Smooth muscle cell (in vitro differentiated cells): ENCODE results near the gene CSNK1D. TPM values are rescaled to one million over a fixed set of nuclear protein-coding genes. Genes with fewer than 3 reads are reported as not detected.

ENCODE experiments used
- DNase-seq: peaks from one replicate; lab custom pipeline; 2025; ENCODE audit not compliant: unreplicated experiment; lab: John Stamatoyannopoulos, UW
- H2AFZ ChIP-seq: fragments of 200-600 bp; sonication (generic); 2 replicates; pipeline ENCODE4 v1.6.0; 2016; ENCODE audit warnings: antibody characterized with exemption, low read depth, mild to moderate bottlenecking
- H3F3A ChIP-seq: fragments of 200-600 bp; sonication (generic); 2 replicates; pipeline ENCODE4 v1.6.0; 2017; ENCODE audit warnings: antibody characterized with exemption, low read depth
- H3K27ac ChIP-seq: fragments of 200-600 bp; sonication (generic); 2 replicates; pipeline ENCODE4 v1.5.1; 2016; ENCODE audit warnings: low read depth, mild to moderate bottlenecking
- H3K27me3 ChIP-seq: fragments of 200-600 bp; sonication (generic); 2 replicates; pipeline ENCODE4 v1.6.1; 2016; ENCODE audit warnings: low read depth, mild to moderate bottlenecking
- H3K36me3 ChIP-seq: fragments of 200-600 bp; sonication (generic); 2 replicates; pipeline ENCODE4 v1.5.1; 2016; ENCODE audit warnings: low read depth
- H3K4me1 ChIP-seq: fragments of 200-600 bp; sonication (generic); 2 replicates; pipeline ENCODE4 v1.5.1; 2016; ENCODE audit warnings: low read depth
- H3K4me2 ChIP-seq: fragments of 200-600 bp; sonication (generic); 2 replicates; pipeline ENCODE4 v1.6.0; 2016; ENCODE audit warnings: mild to moderate bottlenecking
- H3K4me3 ChIP-seq: fragments of 200-600 bp; sonication (generic); 2 replicates; pipeline ENCODE4 v1.5.1; 2016; ENCODE audit warnings: mild to moderate bottlenecking
- H3K79me2 ChIP-seq: fragments of 200-600 bp; sonication (generic); 2 replicates; pipeline ENCODE4 v1.6.0; 2016; ENCODE audit warnings: low read depth, mild to moderate bottlenecking
- H3K9ac ChIP-seq: fragments of 200-600 bp; sonication (generic); 2 replicates; pipeline ENCODE4 v1.6.0; 2016; ENCODE audit warnings: low read depth
- H3K9me3 ChIP-seq: fragments of 200-600 bp; sonication (generic); replicated peaks from 2 replicates; pipeline ENCODE4 v1.5.1; 2016; ENCODE audit warnings: low read depth
- H4K20me1 ChIP-seq: fragments of 200-600 bp; sonication (generic); 2 replicates; pipeline ENCODE4 v1.6.0; 2016; ENCODE audit warnings: low read depth
- CTCF ChIP-seq: fragments of 200-600 bp; sonication (generic); IDR thresholded peaks from 2 replicates; pipeline ENCODE4 v1.5.1; 2017; ENCODE audit warnings: borderline replicate concordance, mild to moderate bottlenecking, antibody characterized with exemption; ENCODE audit not compliant: insufficient read depth, poor library complexity, severe bottlenecking
- WGBS: methylation state at CpG from one replicate; pipeline ENCODE4 v1.1.7; 2016; ENCODE audit warnings: low lambda C conversion rate; 5-methylcytosine and 5-hydroxymethylcytosine counted together
- polyA plus RNA-seq: library from polyadenylated mRNA; unstranded; fragments of >200 nt; fragmentation: Nextera tagmentation; extraction: Ambion mirVana; gene quantifications from 2 replicates; pipeline ENCODE4 v1.2.1, GENCODE V29; 2016
- total RNA-seq: library from RNA; depleted of rRNA; stranded (reverse); fragments of >200 nt; gene quantifications from 2 replicates; pipeline ENCODE4 v1.2.3, GENCODE V29; 2014

CSNK1D gene
- total and polyA plus RNA-seq, 2 experiments from 2014 or later: 51.6 to 135 TPM

DNA sequence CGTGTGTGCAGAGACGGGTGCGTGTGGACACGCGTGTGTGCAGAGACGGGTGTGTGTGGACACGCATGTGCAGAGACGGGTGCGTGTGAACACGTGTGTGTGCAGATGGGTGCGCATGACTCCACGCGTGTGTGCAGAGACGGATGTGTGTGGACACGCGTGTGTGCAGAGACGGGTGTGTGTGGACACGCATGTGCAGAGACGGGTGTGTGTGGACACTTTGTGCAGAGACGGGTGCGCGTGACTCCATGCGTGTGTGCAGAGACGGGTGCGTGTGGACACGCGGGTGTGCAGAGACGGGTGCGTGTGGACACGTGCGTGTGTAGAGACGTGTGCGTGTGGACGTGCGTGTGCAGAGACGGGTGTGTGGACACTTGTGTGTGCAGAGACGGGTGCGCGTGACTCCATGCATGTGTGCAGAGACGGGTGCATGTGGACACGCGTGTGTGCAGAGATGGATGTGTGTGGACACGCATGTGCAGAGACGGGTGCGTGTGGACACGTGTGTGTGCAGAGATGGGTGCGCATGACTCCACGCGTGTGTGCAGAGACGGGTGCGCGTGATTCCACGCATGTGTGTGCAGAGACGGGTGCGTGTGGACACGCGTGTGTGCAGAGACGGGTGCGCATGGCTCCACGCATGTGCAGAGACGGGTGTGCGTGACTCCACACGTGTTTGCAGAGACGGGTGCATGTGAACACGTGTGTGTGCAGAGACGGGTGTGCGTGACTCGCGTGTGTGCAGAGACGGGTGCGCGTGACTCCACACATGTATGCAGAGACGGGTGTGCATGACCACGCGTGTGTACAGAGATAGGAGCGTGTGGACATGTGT is 45.5 kb upstream of the CSNK1D start:
- H3K27ac ChIP-seq: no peak overlapping the region
- no peak for TF ChIP-seq CTCF
- no peaks in the 10 kb centered on the region for H3K79me2 ChIP-seq
- no peaks in the 10 kb centered on the region for H4K20me1 ChIP-seq
- H2AFZ ChIP-seq: no peak overlapping the region
- H3F3A ChIP-seq: no peaks in the 10 kb centered on the region
- H3K4me2 ChIP-seq: no peak overlapping the region
- peaks cover 4% of the 10 kb centered on the region for H3K4me1 ChIP-seq
- no peak overlapping the region for H3K9ac ChIP-seq
- no peak overlapping the region for H3K4me3 ChIP-seq
- 98% methylated on average over 63 of the region's 76 CpGs for WGBS
- H3K27me3 ChIP-seq: peaks cover 4% of the 10 kb centered on the region
- DNase-seq: no peak
- H3K9me3 ChIP-seq: no peaks in the 10 kb centered on the region
- no peaks in the 10 kb centered on the region for H3K36me3 ChIP-seq

GRCh38 chr17:82318169-82318498 is 44.6 kb upstream of the CSNK1D start:
- Histone ChIP-seq H3K4me2 (no peak overlapping the region), H2AFZ (no peak overlapping the region)

DNA sequence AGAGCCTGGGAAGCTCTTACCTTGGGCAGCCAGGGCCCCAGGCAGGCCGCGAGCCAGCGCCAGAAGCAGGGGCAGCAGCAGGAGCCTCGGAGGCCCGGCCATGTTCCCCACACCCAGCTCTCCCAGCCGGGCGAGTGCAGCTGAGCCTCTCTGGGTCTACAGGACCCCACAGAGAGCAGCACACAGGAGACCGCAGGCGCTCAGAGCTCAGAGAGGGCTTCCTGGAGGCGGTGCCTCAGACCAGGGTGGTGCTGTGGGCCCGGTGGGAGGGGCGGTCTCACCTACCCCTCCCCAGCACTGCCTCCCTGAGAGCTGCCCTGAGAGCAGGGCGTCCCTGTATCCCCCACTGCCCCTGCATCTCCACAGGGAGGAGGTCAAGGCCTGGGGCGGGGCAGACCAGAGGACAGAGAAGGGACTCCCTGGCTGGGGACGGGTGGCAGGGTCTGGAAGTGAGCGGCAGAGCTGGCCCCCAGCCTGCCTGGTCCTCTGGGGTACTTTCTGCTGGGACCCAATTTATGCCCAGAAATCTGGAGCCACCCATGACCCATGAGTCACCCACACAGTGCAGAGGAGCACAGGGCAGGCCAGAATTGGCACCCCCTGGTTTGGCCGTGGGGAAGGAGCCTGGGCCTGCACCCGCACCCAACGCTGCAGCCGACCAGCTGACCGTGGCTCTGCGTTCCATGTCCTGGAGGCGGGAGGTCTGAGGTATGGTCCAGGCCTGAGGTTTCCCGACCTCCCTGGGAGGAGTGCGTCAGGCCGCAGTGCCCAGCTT is 44.1 kb upstream of the CSNK1D start, which contains the start of gene CD7:
TSS of gene CD7 (minus strand) at position 215 of the 775 bp plus-strand sequence. CDS start at position 102, 113 bp downstream.
- H3K36me3 ChIP-seq: no peaks in the 10 kb centered on the region
- H3K27me3 ChIP-seq: peaks cover 4% of the 10 kb centered on the region
- H3K79me2 ChIP-seq: no peaks in the 10 kb centered on the region
- H2AFZ ChIP-seq: no peak within 1 kb of the TSS
- no peaks in the 10 kb centered on the region for H4K20me1 ChIP-seq
- H3K4me2 ChIP-seq: no peak within 1 kb of the TSS
- 89% methylated on average over 25 of the region's 26 CpGs for whole genome bisulfite sequencing
- H3K4me3 ChIP-seq: no peak within 1 kb of the TSS
- H3K27ac ChIP-seq: no peak within 1 kb of the TSS
- H3K4me1 ChIP-seq: peaks cover 4% of the 10 kb centered on the region
- no peak within 1 kb of the TSS for H3K9ac ChIP-seq
- TF ChIP-seq CTCF: no peak
- no peaks in the 10 kb centered on the region for H3K9me3 ChIP-seq
- no peaks in the 10 kb centered on the region for H3F3A ChIP-seq
- no peak for DNase-seq

More at GRCh38 chr17:82318169-82318498, 44.6 kb upstream of the CSNK1D start:
- WGBS: 96% methylated on average over 20 of the region's 20 CpGs
- Histone ChIP-seq H3K79me2 (no peaks in the 10 kb centered on the region), H3K27ac (no peak overlapping the region), H3K27me3 (peaks cover 4% of the 10 kb centered on the region), H3K4me1 (peaks cover 4% of the 10 kb centered on the region), H3K4me3 (no peak overlapping the region), H3K36me3 (no peaks in the 10 kb centered on the region), H3K9ac (no peak overlapping the region), H4K20me1 (no peaks in the 10 kb centered on the region), H3K9me3 (no peaks in the 10 kb centered on the region), H3F3A (no peaks in the 10 kb centered on the region)
- no peak for DNase-seq
- no peak for TF ChIP-seq CTCF
